D721Med (cell line): ENCODE measurements around the gene CTXN3.

Source experiments
- DNase-seq: peaks from one replicate; pipeline ENCODE4 v3.0.0; 2011; ENCODE audit warnings: low spot score; ENCODE audit not compliant: insufficient read length
- FAIRE-seq: peaks from 2 replicates; lab custom pipeline; 2011; peaks lifted over from hg19 to GRCh38; lab: Jason Lieb, UNC
- TF ChIP-seq, protein P1 (sequence below): IDR thresholded peaks from 2 replicates; pipeline ENCODE4 v1.5.1; 2012; ENCODE audit warnings: mild to moderate bottlenecking, control low read depth; ENCODE audit not compliant: insufficient read depth; ENCODE audit errors: missing control alignments

The CTXN3 gene

DNA sequence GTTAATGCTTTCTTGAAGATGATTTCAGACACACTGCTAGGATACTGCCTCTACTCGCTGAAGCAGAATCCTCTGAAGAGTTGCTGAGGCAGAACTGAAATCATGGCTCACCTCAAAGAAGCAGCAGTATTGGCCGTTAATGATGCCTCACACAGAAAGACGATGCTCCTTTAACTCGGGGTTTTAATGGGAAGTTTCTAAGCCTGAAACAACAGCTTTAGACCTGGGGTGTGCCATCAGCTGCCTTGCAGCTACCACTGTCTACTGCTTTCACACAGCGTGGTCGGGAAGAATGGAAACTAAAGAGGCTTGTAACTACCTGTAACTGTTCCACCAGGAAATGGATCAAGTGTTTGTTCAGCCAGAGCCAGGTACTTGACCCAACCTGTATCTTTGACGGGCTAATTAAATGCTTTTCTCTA is at the start of gene CTXN3:
Gene CTXN3, plus strand, starts transcription at position 65 of the 422 bp plus-strand sequence. CDS start 8,440 bp downstream, outside the sequence.
- DNase-seq (no peak), FAIRE-seq (no peak)
- TF ChIP-seq, protein P1, sequence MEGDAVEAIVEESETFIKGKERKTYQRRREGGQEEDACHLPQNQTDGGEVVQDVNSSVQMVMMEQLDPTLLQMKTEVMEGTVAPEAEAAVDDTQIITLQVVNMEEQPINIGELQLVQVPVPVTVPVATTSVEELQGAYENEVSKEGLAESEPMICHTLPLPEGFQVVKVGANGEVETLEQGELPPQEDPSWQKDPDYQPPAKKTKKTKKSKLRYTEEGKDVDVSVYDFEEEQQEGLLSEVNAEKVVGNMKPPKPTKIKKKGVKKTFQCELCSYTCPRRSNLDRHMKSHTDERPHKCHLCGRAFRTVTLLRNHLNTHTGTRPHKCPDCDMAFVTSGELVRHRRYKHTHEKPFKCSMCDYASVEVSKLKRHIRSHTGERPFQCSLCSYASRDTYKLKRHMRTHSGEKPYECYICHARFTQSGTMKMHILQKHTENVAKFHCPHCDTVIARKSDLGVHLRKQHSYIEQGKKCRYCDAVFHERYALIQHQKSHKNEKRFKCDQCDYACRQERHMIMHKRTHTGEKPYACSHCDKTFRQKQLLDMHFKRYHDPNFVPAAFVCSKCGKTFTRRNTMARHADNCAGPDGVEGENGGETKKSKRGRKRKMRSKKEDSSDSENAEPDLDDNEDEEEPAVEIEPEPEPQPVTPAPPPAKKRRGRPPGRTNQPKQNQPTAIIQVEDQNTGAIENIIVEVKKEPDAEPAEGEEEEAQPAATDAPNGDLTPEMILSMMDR = no peak

GRCh38 chr5:127599320-127599719 is 49.6 kb upstream of the CTXN3 start:
- TF ChIP-seq, protein P1 = no peak
- FAIRE-seq = no peak
- DNase-seq = no peak

DNA sequence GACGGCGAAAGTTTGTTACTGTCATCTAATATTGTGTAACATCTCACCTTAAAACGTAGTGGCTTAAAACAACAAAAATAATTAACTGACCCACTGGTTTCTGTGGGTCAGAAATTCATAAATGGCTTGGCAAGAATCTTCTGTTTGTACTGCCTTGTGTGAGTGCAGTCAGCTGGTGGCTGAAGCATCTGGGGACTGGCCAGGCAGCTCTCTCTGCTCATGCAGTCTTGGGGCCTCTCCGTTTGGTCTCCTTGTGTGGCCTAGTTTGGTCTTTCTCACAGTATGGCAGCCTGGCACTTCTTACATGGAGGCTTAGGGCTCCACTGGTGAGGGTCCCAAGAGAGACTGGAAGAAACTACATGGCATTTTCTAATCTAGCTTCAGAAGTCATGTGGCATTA is 49.0 kb upstream of the CTXN3 start:
- TF ChIP-seq, protein P1 = no peak
- no peak for DNase-seq
- FAIRE-seq = no peak

- TF ChIP-seq, protein P1 = no peak
- FAIRE-seq = no peak
These were observed 47.8 kb upstream of the CTXN3 start for GRCh38 chr5:127601111-127601510.

GRCh38 chr5:127601601-127602000 is 47.3 kb upstream of the CTXN3 start:
- TF ChIP-seq, protein P1 = no peak
- DNase-seq (no peak), FAIRE-seq (no peak)

More at GRCh38 chr5:127601111-127601510, 47.8 kb upstream of the CTXN3 start:
- DNase-seq = no peak

DNA sequence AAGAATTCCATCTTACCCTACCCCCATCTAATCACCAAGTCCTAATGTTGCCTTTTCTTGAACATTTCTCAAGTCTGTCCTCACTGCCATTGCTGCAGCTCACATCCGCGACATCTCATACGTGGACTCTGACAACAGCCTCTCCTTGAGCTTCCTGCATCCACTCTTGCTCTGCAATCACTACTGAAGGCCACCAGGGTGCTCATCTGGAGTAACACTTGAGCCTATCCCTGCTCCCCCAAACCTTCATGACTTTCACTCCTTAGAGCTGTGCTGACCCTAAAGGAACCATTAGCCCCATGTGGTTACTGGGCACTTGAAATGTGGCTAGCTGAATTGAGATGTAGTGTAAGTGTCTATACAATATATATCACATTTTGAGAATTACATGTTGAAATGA is 46.4 kb upstream of the CTXN3 start:
- FAIRE-seq (no peak), DNase-seq (no peak)
- TF ChIP-seq, protein P1 = no peak

DNA sequence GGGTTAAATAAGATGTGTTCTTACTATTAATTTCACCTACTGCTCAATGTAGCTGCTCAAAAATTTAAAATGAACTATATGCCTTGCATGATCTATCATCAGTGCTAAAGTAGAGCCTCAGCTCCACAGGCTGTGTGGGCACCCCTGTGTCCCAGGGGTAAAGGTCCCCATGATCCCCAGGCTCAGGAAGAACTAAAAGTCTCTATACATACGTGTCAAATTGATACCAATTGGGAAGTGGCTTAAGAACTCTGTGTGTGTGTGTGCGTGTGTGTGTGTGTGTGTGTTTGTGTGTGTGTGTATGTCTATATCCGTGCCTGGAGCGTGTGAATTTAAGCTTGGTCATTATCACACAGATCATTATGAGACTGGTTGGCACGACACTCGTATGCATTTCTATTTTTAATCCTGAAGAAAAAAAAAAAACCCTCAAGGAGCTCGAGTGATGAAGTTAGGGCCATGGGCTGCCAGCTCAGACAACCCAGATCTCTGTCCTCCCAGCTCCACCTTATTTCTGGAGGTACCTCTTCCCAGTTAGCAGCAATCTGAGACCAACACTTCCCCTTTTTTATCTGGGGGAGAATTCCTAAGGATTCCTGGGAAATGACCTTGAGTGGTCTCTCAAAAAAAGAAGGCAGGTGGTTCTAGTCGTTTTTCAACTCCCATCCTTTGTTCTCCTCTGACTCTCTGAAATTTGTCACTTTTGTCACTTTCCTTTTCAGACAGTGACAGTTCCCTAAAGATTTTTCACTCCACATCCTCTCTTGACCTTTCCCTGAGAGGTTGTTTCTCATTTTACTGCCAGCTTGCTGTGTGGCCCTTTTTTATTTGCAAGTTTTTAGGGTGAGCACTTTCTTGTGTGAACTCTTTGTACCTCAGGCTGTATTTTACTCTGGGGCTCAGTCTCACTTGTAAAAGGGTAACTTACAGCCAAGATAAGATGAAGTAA is 45.7 kb upstream of the CTXN3 start:
- TF ChIP-seq, protein P1 = no peak
- FAIRE-seq = no peak
- DNase-seq = no peak
